Spinal cord (tissue), 10 donors: Measurements from ENCODE around the gene ROR2. TPM values are rescaled to one million over a fixed set of nuclear protein-coding genes. Genes with fewer than 3 reads are reported as not detected.

Experiments used
- DNase-seq, 6 donors: peaks; one replicate each; pipeline versions ENCODE4 v3.0.0 to v3.0.0-alpha.2; 2013 to 2015; ENCODE audit warnings: low spot score in 6 of 6, low read depth in 4 of 6
- H3K27ac ChIP-seq: one replicate; pipeline ENCODE4 v1.5.1; 2013; ENCODE audit warnings: low read depth, low read length, control low read depth
- H3K27me3 ChIP-seq: one replicate; pipeline ENCODE4 v1.6.1; 2013; ENCODE audit warnings: low read length; ENCODE audit not compliant: control insufficient read depth, insufficient read depth
- H3K36me3 ChIP-seq: one replicate; pipeline ENCODE4 v1.6.1; 2013; ENCODE audit warnings: low read length; ENCODE audit not compliant: control insufficient read depth, insufficient read depth
- H3K4me1 ChIP-seq: one replicate; pipeline ENCODE4 v1.6.1; 2013; ENCODE audit warnings: low read length; ENCODE audit not compliant: control insufficient read depth, insufficient read depth
- H3K4me3 ChIP-seq: one replicate; pipeline ENCODE4 v1.5.1; 2013; ENCODE audit warnings: low read depth, low read length, control low read depth
- H3K9me3 ChIP-seq: one replicate; pipeline ENCODE4 v1.6.1; 2013; ENCODE audit warnings: low read length; ENCODE audit not compliant: control insufficient read depth, insufficient read depth
- WGBS: methylation state at CpG from one replicate; pipeline ENCODE4 v1.1.5; 2013; ENCODE audit warnings: missing lambda C conversion rate; ENCODE audit not compliant: insufficient coverage; 5-methylcytosine and 5-hydroxymethylcytosine counted together
- polyA plus RNA-seq, 2 donors: library from polyadenylated mRNA; unstranded; fragments of 120-200 nt; gene quantifications; one replicate each; pipeline ENCODE4 v1.2.1, GENCODE V29; 2013; ENCODE audit not compliant: insufficient read length in 2 of 2
- total RNA-seq, 2 donors: library from RNA; depleted of rRNA in 1 of 2; stranded (reverse); fragments of 120-200 nt in 1 of 2; fragments of >200 nt in 1 of 2; gene quantifications; one replicate each; pipeline versions ENCODE4 v1.2.3 to v1.2.4, GENCODE V29; 2013 to 2014
- donor health status: healthy.

Gene ROR2
- total and polyA plus RNA-seq, 4 donors, result 3.1 to 20.6 (median 5.0) TPM

GRCh38 chr9:91848146-91848545 lies 101.9 kb downstream of the ROR2 start:
- DNase-seq, result no peak
- Histone ChIP-seq H3K36me3 (no peaks in the 10 kb centered on the region), H3K27ac (no peak overlapping the region), H3K27me3 (no peaks in the 10 kb centered on the region), H3K4me1 (peaks cover 16% of the 10 kb centered on the region), H3K9me3 (no peaks in the 10 kb centered on the region), H3K4me3 (no peak overlapping the region)
- 100% methylated on average over 3 of the region's 6 CpGs for WGBS

DNA sequence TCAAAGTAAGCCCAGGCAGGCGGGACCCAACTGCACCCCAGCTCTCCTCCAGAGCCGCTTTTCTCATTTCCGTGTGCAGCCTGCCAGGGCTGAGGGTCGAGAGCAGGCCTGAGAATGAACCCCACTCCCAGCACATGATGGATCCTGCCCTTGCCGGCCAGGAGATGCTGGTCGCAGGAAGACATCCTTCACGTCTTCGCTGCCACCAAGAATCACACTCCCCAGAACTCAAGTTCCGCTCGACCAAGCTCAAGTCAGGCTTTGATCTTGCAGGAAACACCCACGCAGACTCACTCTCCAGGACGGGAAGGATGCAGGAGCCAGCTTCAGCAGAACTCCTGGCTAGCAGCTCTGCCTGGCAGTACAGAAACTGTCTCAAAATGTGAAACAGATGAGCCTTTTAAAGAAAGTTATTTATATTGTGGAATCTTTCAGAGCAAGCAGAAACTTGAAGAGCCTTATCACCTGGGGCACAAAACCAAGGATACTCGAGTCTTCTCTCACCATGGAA lies 102.4 kb downstream of the ROR2 start:
- 62% methylated on average over 12 of the region's 13 CpGs for whole genome bisulfite sequencing
- no peak overlapping the region for H3K27ac ChIP-seq
- H3K27me3 ChIP-seq, result no peaks in the 10 kb centered on the region

DNA sequence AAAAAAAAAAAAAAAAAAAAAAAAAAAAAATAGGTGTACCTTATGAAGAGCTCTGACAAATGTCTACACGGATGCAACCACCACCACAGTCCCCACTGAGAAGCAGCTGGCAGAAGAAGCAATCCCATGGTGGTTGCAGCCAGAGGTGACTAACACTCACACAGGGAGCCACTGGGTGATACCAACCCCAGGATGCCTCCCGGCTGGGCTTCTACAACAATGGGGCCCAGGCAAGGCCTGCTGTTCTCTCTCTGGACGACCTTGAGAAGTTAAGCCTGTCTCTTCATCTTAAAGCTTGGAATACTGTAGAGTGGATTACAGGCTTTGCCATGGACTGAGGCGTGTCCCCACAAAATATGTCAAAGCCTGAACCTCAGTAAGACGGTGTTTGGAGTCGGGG lies 104.1 kb downstream of the ROR2 start:
- peaks cover 25% of the 10 kb centered on the region for H3K4me1 ChIP-seq
- no peak overlapping the region for H3K4me3 ChIP-seq
- no peak overlapping the region for H3K27ac ChIP-seq
- no peaks in the 10 kb centered on the region for H3K27me3 ChIP-seq
- WGBS, result 96% methylated on average over 6 of the region's 6 CpGs
- no peak for DNase-seq
- no peaks in the 10 kb centered on the region for H3K9me3 ChIP-seq
- H3K36me3 ChIP-seq, result no peaks in the 10 kb centered on the region

More for the DNA sequence above, 102.4 kb downstream of the ROR2 start:
- DNase-seq, result peak in 1 of 6 donors; percentile 45
- Histone ChIP-seq H3K4me3 (no peak overlapping the region), H3K4me1 (peaks cover 21% of the 10 kb centered on the region), H3K9me3 (no peaks in the 10 kb centered on the region), H3K36me3 (no peaks in the 10 kb centered on the region)

GRCh38 chr9:91844701-91845291 lies 105.2 kb downstream of the ROR2 start:
- no peak overlapping the region for H3K4me3 ChIP-seq
- no peak overlapping the region for H3K27ac ChIP-seq
- no peaks in the 10 kb centered on the region for H3K27me3 ChIP-seq
- no peak for DNase-seq
- H3K4me1 ChIP-seq, result peaks cover 25% of the 10 kb centered on the region
- WGBS, result 63% methylated on average over 3 of the region's 12 CpGs
- H3K36me3 ChIP-seq, result no peaks in the 10 kb centered on the region
- H3K9me3 ChIP-seq, result no peaks in the 10 kb centered on the region

- H3K27me3 ChIP-seq, result no peaks in the 10 kb centered on the region
- no peak overlapping the region for H3K4me3 ChIP-seq
- WGBS, result 22% methylated on average over 13 of the region's 13 CpGs
- peak overlapping the region; percentile 69 for H3K27ac ChIP-seq
- H3K4me1 ChIP-seq, result peaks cover 25% of the 10 kb centered on the region
- no peaks in the 10 kb centered on the region for H3K36me3 ChIP-seq
- H3K9me3 ChIP-seq, result no peaks in the 10 kb centered on the region
- DNase-seq, result peak in 1 of 6 donors; percentile 48
These were observed 105.8 kb downstream of the ROR2 start for GRCh38 chr9:91844190-91844589.

GRCh38 chr9:91843623-91844148 lies 106.3 kb downstream of the ROR2 start:
- no peaks in the 10 kb centered on the region for H3K27me3 ChIP-seq
- H3K9me3 ChIP-seq, result no peaks in the 10 kb centered on the region
- H3K4me1 ChIP-seq, result peaks cover 25% of the 10 kb centered on the region
- DNase-seq, result peak in 2 of 6 donors; percentile 44 to 77
- H3K36me3 ChIP-seq, result no peaks in the 10 kb centered on the region
- H3K27ac ChIP-seq, result peak overlapping the region; percentile 69
- WGBS, result 16% methylated on average over 5 of the region's 15 CpGs
- no peak overlapping the region for H3K4me3 ChIP-seq

DNA sequence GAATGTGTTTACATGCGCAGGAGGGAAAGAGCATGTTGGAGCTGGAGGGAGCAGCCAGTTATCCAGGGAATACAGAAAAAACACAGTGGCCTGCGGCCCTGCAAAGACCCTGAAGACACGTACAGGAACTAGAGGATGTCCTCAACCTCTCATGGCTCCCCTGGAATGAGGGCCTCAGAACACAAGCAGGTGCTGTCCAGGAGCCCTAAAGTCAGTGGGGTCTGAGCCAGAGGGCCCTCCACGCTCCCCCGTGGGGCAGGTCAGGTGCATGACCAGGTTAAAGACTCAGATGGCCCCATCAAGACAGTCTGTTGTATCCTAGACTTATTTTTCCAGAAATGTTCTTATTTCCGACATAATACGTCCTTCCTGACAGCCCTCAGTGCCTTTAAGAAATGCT lies 106.9 kb downstream of the ROR2 start:
- Histone ChIP-seq H3K9me3 (no peaks in the 10 kb centered on the region), H3K27me3 (no peaks in the 10 kb centered on the region), H3K4me1 (peaks cover 31% of the 10 kb centered on the region), H3K4me3 (no peak overlapping the region), H3K27ac (peak overlapping the region; percentile 69), H3K36me3 (no peaks in the 10 kb centered on the region)
- WGBS, result 77% methylated on average over 4 of the region's 7 CpGs
- no peak for DNase-seq

GRCh38 chr9:91842358-91843049 lies 107.5 kb downstream of the ROR2 start:
- WGBS, result 83% methylated on average over 7 of the region's 9 CpGs
- Histone ChIP-seq H3K27ac (no peak overlapping the region), H3K9me3 (no peaks in the 10 kb centered on the region), H3K36me3 (no peaks in the 10 kb centered on the region), H3K4me1 (peaks cover 33% of the 10 kb centered on the region), H3K27me3 (no peaks in the 10 kb centered on the region), H3K4me3 (no peak overlapping the region)
- DNase-seq, result no peak

DNA sequence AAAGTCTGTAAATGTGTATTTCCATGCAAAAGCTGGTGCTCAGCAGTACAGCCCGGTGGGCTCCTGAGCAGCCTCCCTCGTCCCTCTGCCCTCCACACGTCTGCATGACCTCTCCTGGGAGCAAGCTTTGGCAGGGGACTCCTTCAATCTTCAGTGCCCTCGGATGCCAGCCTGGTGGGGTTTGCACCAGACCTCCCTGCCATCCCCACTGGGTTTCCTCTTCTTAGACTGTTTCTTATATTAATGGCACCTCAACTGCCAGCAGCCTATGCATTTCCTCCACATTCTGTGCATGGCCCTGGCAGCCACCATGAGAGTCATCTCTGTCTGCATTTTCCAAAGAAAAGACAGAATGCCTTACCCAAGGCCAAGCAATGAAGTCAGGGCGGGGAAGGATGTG lies 108.4 kb downstream of the ROR2 start:
- no peak for DNase-seq
- Histone ChIP-seq H3K9me3 (no peaks in the 10 kb centered on the region), H3K36me3 (no peaks in the 10 kb centered on the region), H3K4me3 (no peak overlapping the region), H3K27ac (no peak overlapping the region), H3K27me3 (no peaks in the 10 kb centered on the region), H3K4me1 (peaks cover 35% of the 10 kb centered on the region)
- 91% methylated on average over 5 of the region's 5 CpGs for WGBS

DNA sequence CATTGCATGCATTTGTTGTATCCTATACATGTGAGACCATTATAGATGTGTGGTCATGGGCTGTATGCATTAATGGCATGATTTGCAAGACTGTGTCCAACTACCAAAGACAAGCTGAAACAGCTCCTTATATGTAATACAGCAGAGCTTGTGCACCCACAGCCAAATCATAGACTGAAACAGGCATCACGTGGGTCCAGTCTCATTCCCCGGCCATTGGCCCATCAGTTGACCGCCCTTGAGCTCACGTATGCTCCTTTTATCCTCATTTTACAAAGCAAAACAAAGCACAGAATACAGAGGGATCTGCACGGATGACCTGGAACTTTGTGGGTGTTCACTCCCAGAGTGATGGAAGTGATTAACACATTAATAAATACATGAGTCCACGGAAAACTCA lies 109.1 kb downstream of the ROR2 start:
- H3K4me3 ChIP-seq, result no peak overlapping the region
- WGBS, result 50% methylated on average over 2 of the region's 6 CpGs
- peaks cover 37% of the 10 kb centered on the region for H3K4me1 ChIP-seq
- H3K36me3 ChIP-seq, result no peaks in the 10 kb centered on the region
- no peaks in the 10 kb centered on the region for H3K27me3 ChIP-seq
- no peak overlapping the region for H3K27ac ChIP-seq
- no peak for DNase-seq
- no peaks in the 10 kb centered on the region for H3K9me3 ChIP-seq
